OCI-LY1 (cell line): Measurements from ENCODE around the gene MTFR2.

Source experiments
- CTCF ChIP-seq: fragments of 200-600 bp; sonication (generic), shearing (Covaris generic); IDR thresholded peaks from 2 replicates; pipeline ENCODE4 v1.5.1; 2017; ENCODE audit warnings: mild to moderate bottlenecking, antibody characterized with exemption, low read length, moderate library complexity, mixed read lengths
- EZH2 ChIP-seq: fragments of 200-600 bp; sonication (generic), shearing (Covaris generic); IDR thresholded peaks from 2 replicates; pipeline ENCODE4 v1.8.0; 2017; ENCODE audit warnings: borderline replicate concordance, mixed run types, mild to moderate bottlenecking, antibody characterized with exemption, low read length, moderate library complexity, mixed read lengths

- no peak for TF ChIP-seq EZH2
- no peak for TF ChIP-seq CTCF
Observed at GRCh38 chr6:136282906-136283305, 32.8 kb upstream of the MTFR2 start.
